H9 (cell line): ENCODE data around the gene PROX1. TPM values are rescaled to one million over a fixed set of nuclear protein-coding genes. Genes with fewer than 3 reads are reported as not detected.

Experiments used
- DNase-seq: peaks from one replicate; pipeline ENCODE4 v3.0.0-alpha.2; 2017
- H2AFZ ChIP-seq: one replicate; pipeline ENCODE4 v1.6.1; 2013; ENCODE audit warnings: mild to moderate bottlenecking, low read length, control low read depth, moderate library complexity
- H2AK5ac ChIP-seq: 2 replicates; pipeline ENCODE4 v1.6.1; 2013; ENCODE audit warnings: low read length, control low read depth, mixed read lengths; ENCODE audit not compliant: insufficient read length
- H2BK120ac ChIP-seq: one replicate; pipeline ENCODE4 v1.6.1; 2013; ENCODE audit warnings: low read depth, mild to moderate bottlenecking, low read length, control low read depth, inconsistent platforms; ENCODE audit not compliant: poor library complexity, severe bottlenecking
- H2BK12ac ChIP-seq: 2 replicates; pipeline ENCODE4 v1.6.1; 2013; ENCODE audit warnings: low read length, control low read depth, mixed read lengths, low read depth; ENCODE audit not compliant: insufficient read length
- H2BK15ac ChIP-seq: 2 replicates; pipeline ENCODE4 v1.6.1; 2013; ENCODE audit warnings: low read depth, low read length, control low read depth
- H2BK20ac ChIP-seq: one replicate; pipeline ENCODE4 v1.6.1; 2013; ENCODE audit warnings: low read depth, mild to moderate bottlenecking, low read length, control low read depth, inconsistent platforms; ENCODE audit not compliant: poor library complexity, severe bottlenecking
- H2BK5ac ChIP-seq: 2 replicates; pipeline ENCODE4 v1.6.1; 2013; ENCODE audit warnings: low read length, control low read depth, mixed read lengths; ENCODE audit not compliant: insufficient read length
- H3K14ac ChIP-seq: 2 replicates; pipeline ENCODE4 v1.6.1; 2013; ENCODE audit warnings: low read length, control low read depth; ENCODE audit not compliant: insufficient read depth
- H3K18ac ChIP-seq: 2 replicates; pipeline ENCODE4 v1.6.1; 2013; ENCODE audit warnings: low read depth, mild to moderate bottlenecking, mixed read lengths, low read length, control low read depth; ENCODE audit not compliant: insufficient read length
- H3K23ac ChIP-seq: 2 replicates; pipeline ENCODE4 v1.6.1; 2013; ENCODE audit warnings: low read length, control low read depth, mixed read lengths, low read depth; ENCODE audit not compliant: insufficient read length
- H3K23me2 ChIP-seq: 2 replicates; pipeline ENCODE4 v1.6.1; 2013; ENCODE audit warnings: low read depth, mild to moderate bottlenecking, mixed read lengths, low read length, control low read depth; ENCODE audit not compliant: insufficient read length, poor library complexity, severe bottlenecking
- H3K27ac ChIP-seq: 2 replicates; pipeline ENCODE4 v1.5.1; 2013; ENCODE audit warnings: low read length, control low read depth, mixed read lengths, low read depth; ENCODE audit not compliant: insufficient read length
- H3K27me3 ChIP-seq: 2 replicates; pipeline ENCODE4 v1.6.1; 2013; ENCODE audit warnings: low read length, control low read depth, inconsistent platforms; ENCODE audit not compliant: insufficient read depth
- H3K4ac ChIP-seq: 2 replicates; pipeline ENCODE4 v1.6.1; 2013; ENCODE audit warnings: low read depth, mild to moderate bottlenecking, control low read depth, inconsistent platforms, low read length, moderate library complexity
- H3K4me1 ChIP-seq: 2 replicates; pipeline ENCODE4 v1.6.1; 2013; ENCODE audit warnings: low read length, control low read depth, inconsistent platforms; ENCODE audit not compliant: insufficient read depth
- H3K4me2 ChIP-seq: 2 replicates; pipeline ENCODE4 v1.6.1; 2013; ENCODE audit warnings: low read length, control low read depth, mixed read lengths; ENCODE audit not compliant: insufficient read length, insufficient read depth
- H3K56ac ChIP-seq: 2 replicates; pipeline ENCODE4 v1.6.1; 2013; ENCODE audit warnings: low read depth, mild to moderate bottlenecking, mixed read lengths, low read length, control low read depth; ENCODE audit not compliant: insufficient read length
- H3K79me1 ChIP-seq: 2 replicates; pipeline ENCODE4 v1.6.1; 2013; ENCODE audit warnings: low read depth, mild to moderate bottlenecking, moderate library complexity, low read length, control low read depth, inconsistent platforms; ENCODE audit not compliant: insufficient read depth, poor library complexity, severe bottlenecking
- H3K79me2 ChIP-seq: 2 replicates; pipeline ENCODE4 v1.6.1; 2013; ENCODE audit warnings: low read length, control low read depth, inconsistent platforms; ENCODE audit not compliant: insufficient read depth
- H3K9ac ChIP-seq: 2 replicates; pipeline ENCODE4 v1.6.1; 2013; ENCODE audit warnings: low read length, control low read depth, mixed read lengths; ENCODE audit not compliant: insufficient read length; ENCODE audit errors: extremely low read depth
- H3K9me3 ChIP-seq: one replicate; pipeline ENCODE4 v1.6.1; 2013; ENCODE audit warnings: low read depth, low read length, inconsistent platforms; ENCODE audit not compliant: control insufficient read depth
- H3T11ph ChIP-seq: one replicate; pipeline ENCODE4 v1.6.1; 2013; ENCODE audit warnings: mild to moderate bottlenecking, low read length, control low read depth, inconsistent platforms
- H4K20me1 ChIP-seq: one replicate; pipeline ENCODE4 v1.6.1; 2013; ENCODE audit not compliant: control insufficient read depth, insufficient read length, insufficient read depth
- H4K5ac ChIP-seq: 2 replicates; pipeline ENCODE4 v1.6.1; 2013; ENCODE audit warnings: low read depth, mild to moderate bottlenecking, mixed read lengths, low read length, control low read depth; ENCODE audit not compliant: insufficient read length
- H4K8ac ChIP-seq: replicated peaks from 2 replicates; pipeline ENCODE4 v1.6.1; 2013; ENCODE audit warnings: low read length, control low read depth, mixed read lengths, low read depth; ENCODE audit not compliant: insufficient read length
- H4K91ac ChIP-seq: 2 replicates; pipeline ENCODE4 v1.6.1; 2013; ENCODE audit warnings: low read depth, mild to moderate bottlenecking, moderate library complexity, mixed read lengths, low read length, control low read depth; ENCODE audit not compliant: insufficient read length
- H3K27ac Mint-ChIP-seq, 3 experiments: 2 replicates in 2 of 3; 3 replicates in 1 of 3; pipeline ENCODE4 v1.8.0; 2020 to 2021; ENCODE audit warnings: mixed read lengths in 3 of 3, mild to moderate bottlenecking in 1 of 3, moderate library complexity in 1 of 3
- H3K27me3 Mint-ChIP-seq: 2 replicates; pipeline ENCODE4 v1.8.0; 2021; ENCODE audit warnings: low read depth, mild to moderate bottlenecking, moderate library complexity, mixed read lengths
- H3K36me3 Mint-ChIP-seq, 3 experiments: 2 replicates in 2 of 3; 3 replicates in 1 of 3; pipeline ENCODE4 v1.8.0; 2020 to 2021; ENCODE audit warnings: low read depth in 3 of 3, mixed read lengths in 3 of 3; ENCODE audit not compliant: insufficient read depth in 1 of 3
- H3K4me1 Mint-ChIP-seq, 2 experiments: 2 replicates each; pipeline ENCODE4 v1.8.0; 2020; ENCODE audit warnings: mixed read lengths in 2 of 2
- H3K4me3 Mint-ChIP-seq, 2 experiments: 2 replicates in 1 of 2; 3 replicates in 1 of 2; pipeline ENCODE4 v1.8.0; 2020 to 2021; ENCODE audit warnings: mild to moderate bottlenecking in 2 of 2, mixed read lengths in 2 of 2, moderate library complexity in 1 of 2
- H3K9me3 Mint-ChIP-seq, 2 experiments: 2 replicates in 1 of 2; 3 replicates in 1 of 2; pipeline ENCODE4 v1.8.0; 2020; ENCODE audit warnings: mild to moderate bottlenecking in 2 of 2, mixed read lengths in 2 of 2, moderate library complexity in 1 of 2
- WGBS: extraction: QIAGEN DNeasy Blood & Tissue Kit; methylation state at CpG from one replicate; pipeline ENCODE4 v1.1.7; 2013; ENCODE audit warnings: missing lambda C conversion rate, low lambda C conversion rate, mixed read lengths; ENCODE audit not compliant: insufficient read length; ENCODE audit errors: extremely low coverage; 5-methylcytosine and 5-hydroxymethylcytosine counted together
- total RNA-seq: library from RNA; stranded (reverse); gene quantifications from 2 replicates; pipeline ENCODE4 v1.2.1, GENCODE V29; 2021
- TF ChIP-seq, protein P1 (sequence below): fragments of 200-600 bp; sonication (generic); conservative IDR thresholded peaks from 3 replicates; pipeline ENCODE4 v1.8.0; 2021; ENCODE audit warnings: antibody characterized with exemption, mild to moderate bottlenecking

The PROX1 gene
- total RNA-seq, 1 experiment from 2014 or later = 0.72 TPM

DNA sequence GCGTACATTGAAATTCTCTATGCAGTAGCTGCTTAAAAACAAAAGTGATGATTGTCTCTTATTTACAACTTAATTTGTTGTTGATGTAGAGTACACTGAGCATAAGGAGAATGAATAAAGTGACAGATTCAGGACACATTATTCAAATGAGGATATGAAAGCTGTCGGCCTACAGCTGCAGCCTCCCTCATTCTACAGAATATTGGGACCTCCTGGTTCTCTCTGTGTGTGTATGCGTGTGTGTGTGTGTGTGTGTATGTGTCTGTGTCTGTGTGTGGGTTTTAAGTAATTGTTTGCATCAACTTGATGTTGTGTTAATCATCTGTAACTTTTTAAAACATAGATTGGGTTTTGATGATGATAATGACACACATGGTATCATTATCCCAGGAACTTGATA lies 17.9 kb downstream of the PROX1 start:
- TF ChIP-seq, protein P1, sequence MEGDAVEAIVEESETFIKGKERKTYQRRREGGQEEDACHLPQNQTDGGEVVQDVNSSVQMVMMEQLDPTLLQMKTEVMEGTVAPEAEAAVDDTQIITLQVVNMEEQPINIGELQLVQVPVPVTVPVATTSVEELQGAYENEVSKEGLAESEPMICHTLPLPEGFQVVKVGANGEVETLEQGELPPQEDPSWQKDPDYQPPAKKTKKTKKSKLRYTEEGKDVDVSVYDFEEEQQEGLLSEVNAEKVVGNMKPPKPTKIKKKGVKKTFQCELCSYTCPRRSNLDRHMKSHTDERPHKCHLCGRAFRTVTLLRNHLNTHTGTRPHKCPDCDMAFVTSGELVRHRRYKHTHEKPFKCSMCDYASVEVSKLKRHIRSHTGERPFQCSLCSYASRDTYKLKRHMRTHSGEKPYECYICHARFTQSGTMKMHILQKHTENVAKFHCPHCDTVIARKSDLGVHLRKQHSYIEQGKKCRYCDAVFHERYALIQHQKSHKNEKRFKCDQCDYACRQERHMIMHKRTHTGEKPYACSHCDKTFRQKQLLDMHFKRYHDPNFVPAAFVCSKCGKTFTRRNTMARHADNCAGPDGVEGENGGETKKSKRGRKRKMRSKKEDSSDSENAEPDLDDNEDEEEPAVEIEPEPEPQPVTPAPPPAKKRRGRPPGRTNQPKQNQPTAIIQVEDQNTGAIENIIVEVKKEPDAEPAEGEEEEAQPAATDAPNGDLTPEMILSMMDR = no peak
- DNase-seq = no peak
- Histone ChIP-seq H2BK120ac (no peak overlapping the region), H3K27ac (no peak overlapping the region), H3K27me3 (no peaks in the 10 kb centered on the region), H2AK5ac (no peak overlapping the region), H3K14ac (no peak overlapping the region), H3T11ph (no peak overlapping the region), H3K18ac (no peak overlapping the region), H2BK5ac (no peak overlapping the region), H3K23me2 (no peaks in the 10 kb centered on the region), H3K4me2 (no peak overlapping the region), H3K9ac (no peak overlapping the region), H2BK15ac (no peak overlapping the region), H4K91ac (no peak overlapping the region), H2BK12ac (no peak overlapping the region), H3K4ac (no peak overlapping the region), H3K79me1 (no peaks in the 10 kb centered on the region), H2BK20ac (no peak overlapping the region), H3K9me3 (no peaks in the 10 kb centered on the region), H3K23ac (no peak overlapping the region), H4K20me1 (no peaks in the 10 kb centered on the region), H3K4me1 (no peaks in the 10 kb centered on the region), H3K56ac (no peak overlapping the region), H3K79me2 (no peaks in the 10 kb centered on the region), H4K8ac (no peak overlapping the region), H2AFZ (no peak overlapping the region), H4K5ac (no peak overlapping the region)
- Mint-ChIP-seq H3K36me3 (no peaks in the 10 kb centered on the region), H3K4me1 (peaks cover 9 to 15% of the 10 kb centered on the region in 2 experiments), H3K27ac (no peak overlapping the region), H3K4me3 (no peak overlapping the region), H3K27me3 (no peaks in the 10 kb centered on the region), H3K9me3 (no peaks in the 10 kb centered on the region)
- no CpG with 5 or more reads among the region's 3 CpGs for WGBS
